ENCODE results near the gene UBIAD1. TPM values are rescaled to one million over a fixed set of nuclear protein-coding genes. Genes with fewer than 3 reads are reported as not detected.

The UBIAD1 gene
- total and polyA plus RNA-seq, 10 of the 15 experiments (the other 5 are each of a cell fraction or from before 2014, with no cell fraction given), result 4.5 to 23.8 (median 16.0) TPM

GRCh38 chr1:11284784-11285183 lies 11.8 kb downstream of the UBIAD1 start:
- POLR2A ChIA-PET, result no interaction called here
- Histone ChIP-seq H2AFZ (ENCODE audit: control insufficient read depth, low read depth, low read length) (no peak overlapping the region), H3K36me3 (ENCODE audit: control insufficient read depth in 2 of 2, insufficient read depth in 2 of 2, low read length in 1 of 2) (peaks cover 4 to 19% of the 10 kb centered on the region in 2 experiments), H3K9ac (ENCODE audit: control insufficient read depth, insufficient read depth, low read length) (no peak overlapping the region), H4K20me1 (ENCODE audit: control insufficient read depth, insufficient read depth) (peaks cover 4% of the 10 kb centered on the region), H3K4me1 (ENCODE audit: control insufficient read depth, insufficient read depth, low read length) (peaks cover 15% of the 10 kb centered on the region), H3K79me2 (ENCODE audit: control insufficient read depth, insufficient read depth, low read length) (peaks cover 16% of the 10 kb centered on the region), H3K4me2 (ENCODE audit: control insufficient read depth, insufficient read depth) (no peak overlapping the region), H3K27me3 (replicated peaks in 1 of 2; ENCODE audit: control insufficient read depth in 2 of 2, insufficient read depth in 2 of 2, low read length in 1 of 2) (no peaks in the 10 kb centered on the region), H3K4me3 (no peak overlapping the region), H3K9me3 (replicated peaks; ENCODE audit: control insufficient read depth, insufficient read depth, low read length) (no peaks in the 10 kb centered on the region), H3K27ac (ENCODE audit: control insufficient read depth, insufficient read depth) (no peak overlapping the region)
- no TSS peak for BruUV-seq (replicated peaks)
- RAD21 ChIA-PET (ENCODE audit: unreplicated experiment), result no interaction called here
- DNase-seq (ENCODE audit: low read depth, low spot score) (no peak), ATAC-seq (no peak), FAIRE-seq (no peak)
- in situ Hi-C loops (cut with MboI) (no loop called here), intact Hi-C loops (cut with micrococcal nuclease; ENCODE audit: unreplicated experiment) (no loop called here)
- TF ChIP-seq CHD1 (IDR thresholded peaks at IDR 0.05; ENCODE audit: low read depth, low read length) (no peak), KDM1A (IDR thresholded peaks at IDR 0.05; ENCODE audit: borderline replicate concordance) (no peak), SUZ12 (IDR thresholded peaks at IDR 0.05; ENCODE audit: unreplicated experiment) (no peak), BHLHE40 (IDR thresholded peaks at IDR 0.05; ENCODE audit: borderline replicate concordance in 1 of 2, low read depth in 2 of 2, low read length in 1 of 2) (no peak), MYB (IDR thresholded peaks at IDR 0.05; ENCODE audit: borderline replicate concordance, low read depth, low read length) (no peak), ETV6 (conservative IDR thresholded peaks at IDR 0.05 in 1 of 2, IDR thresholded peaks at IDR 0.05 in 1 of 2; ENCODE audit: borderline replicate concordance in 1 of 2, low read depth in 1 of 2) (no peak), BMI1 (IDR thresholded peaks at IDR 0.05; ENCODE audit: borderline replicate concordance) (no peak), ZBED1 (IDR thresholded peaks at IDR 0.05; ENCODE audit: borderline replicate concordance) (no peak), EED (IDR thresholded peaks at IDR 0.05; ENCODE audit: low read depth) (no peak), NFYA (IDR thresholded peaks at IDR 0.05; ENCODE audit: borderline replicate concordance, low read depth, low read length) (no peak), E2F8 (IDR thresholded peaks at IDR 0.05; ENCODE audit: low read depth, partially characterized antibody) (no peak), BACH1 (IDR thresholded peaks at IDR 0.05; ENCODE audit: borderline replicate concordance) (no peak), CBFB (IDR thresholded peaks at IDR 0.05; ENCODE audit: low read depth) (no peak), BCL11A (IDR thresholded peaks at IDR 0.05; ENCODE audit: low read depth, low read length) (no peak)
- WGBS (ENCODE audit: insufficient coverage, insufficient replicate concordance, low lambda C conversion rate, missing lambda C conversion rate), result 67% methylated on average over 6 of the region's 6 CpGs
- SMC1A ChIA-PET (ENCODE audit: uncharacterized antibody, unreplicated experiment), result no interaction called here
- CTCF ChIA-PET, result interaction anchor here (1.4 kb wide), 1 partner anchor 247 kb away, joined by 4 read pairs; no protein-coding TSS in a partner anchor

Measured in GM12878 (cell line).